IPS DF 6.9 (cell line): Measurements from ENCODE around the gene CHPT1.
"Not testable (repeated sequence)": the region's sequence is repeated elsewhere in the genome, so short reads cannot be mapped to it uniquely, and the experiment has no call there.

Experiments
- DNase-seq: peaks from one replicate; pipeline ENCODE4 v3.0.0-alpha.2; 2013; ENCODE audit warnings: low read depth, low spot score
- H3K27ac ChIP-seq: one replicate; pipeline ENCODE4 v1.5.1; 2013; ENCODE audit warnings: low read length, control low read depth
- H3K27me3 ChIP-seq: 2 replicates; pipeline ENCODE4 v1.6.1; 2013; ENCODE audit warnings: mild to moderate bottlenecking, low read length; ENCODE audit not compliant: control insufficient read depth, insufficient read depth
- H3K36me3 ChIP-seq: 2 replicates; pipeline ENCODE4 v1.6.1; 2013; ENCODE audit warnings: low read length; ENCODE audit not compliant: control insufficient read depth, insufficient read depth
- H3K4me1 ChIP-seq: 2 replicates; pipeline ENCODE4 v1.6.1; 2013; ENCODE audit warnings: low read length; ENCODE audit not compliant: control insufficient read depth, insufficient read depth
- H3K4me3 ChIP-seq: 2 replicates; pipeline ENCODE4 v1.5.1; 2013; ENCODE audit warnings: mild to moderate bottlenecking, low read length
- H3K9me3 ChIP-seq: 2 replicates; pipeline ENCODE4 v1.6.1; 2013; ENCODE audit warnings: low read length, inconsistent platforms; ENCODE audit not compliant: control insufficient read depth, insufficient read depth
- WGBS: extraction: QIAGEN DNeasy Blood & Tissue Kit; methylation state at CpG from one replicate; pipeline ENCODE4 v1.1.7; 2013; ENCODE audit warnings: mixed read lengths, missing lambda C conversion rate; ENCODE audit not compliant: insufficient read length, insufficient coverage; 5-methylcytosine and 5-hydroxymethylcytosine counted together

The CHPT1 gene

GRCh38 chr12:101680647-101681046 lies 16.8 kb upstream of the CHPT1 start:
- no peaks in the 10 kb centered on the region for H3K4me1 ChIP-seq
- no peak overlapping the region for H3K27ac ChIP-seq
- no peaks in the 10 kb centered on the region for H3K9me3 ChIP-seq
- no peaks in the 10 kb centered on the region for H3K36me3 ChIP-seq
- no peak overlapping the region for H3K4me3 ChIP-seq
- no peak for DNase-seq
- H3K27me3 ChIP-seq = no peaks in the 10 kb centered on the region

- not testable (repeated sequence) for H3K4me3 ChIP-seq, H3K27ac ChIP-seq, H3K36me3 ChIP-seq, DNase-seq, H3K9me3 ChIP-seq, H3K27me3 ChIP-seq, H3K4me1 ChIP-seq
- no CpG with 5 or more reads among the region's 6 CpGs for WGBS
These were observed 15.8 kb upstream of the CHPT1 start for GRCh38 chr12:101681627-101682026.

- no peak for DNase-seq
- H3K4me1 ChIP-seq = no peaks in the 10 kb centered on the region
- no peak overlapping the region for H3K4me3 ChIP-seq
- no peak overlapping the region for H3K27ac ChIP-seq
- no peaks in the 10 kb centered on the region for H3K27me3 ChIP-seq
- WGBS = no CpG with 5 or more reads among the region's 1 CpG
- H3K9me3 ChIP-seq = no peaks in the 10 kb centered on the region
- no peaks in the 10 kb centered on the region for H3K36me3 ChIP-seq
These were observed 12.3 kb upstream of the CHPT1 start for GRCh38 chr12:101685092-101685491.

- H3K9me3 ChIP-seq = no peaks in the 10 kb centered on the region
- no peaks in the 10 kb centered on the region for H3K27me3 ChIP-seq
- no peak overlapping the region for H3K27ac ChIP-seq
- no peak overlapping the region for H3K4me3 ChIP-seq
- DNase-seq = no peak
- no CpG with 5 or more reads among the region's 1 CpG for WGBS
- H3K4me1 ChIP-seq = no peaks in the 10 kb centered on the region
- H3K36me3 ChIP-seq = no peaks in the 10 kb centered on the region
These were observed 11.3 kb upstream of the CHPT1 start for GRCh38 chr12:101686176-101686575.

- Histone ChIP-seq H3K27ac (no peak overlapping the region), H3K27me3 (no peaks in the 10 kb centered on the region), H3K9me3 (no peaks in the 10 kb centered on the region), H3K4me3 (no peak overlapping the region), H3K4me1 (no peaks in the 10 kb centered on the region), H3K36me3 (no peaks in the 10 kb centered on the region)
- DNase-seq = no peak
- no CpG with 5 or more reads among the region's 3 CpGs for WGBS
These were observed 6.8 kb upstream of the CHPT1 start for GRCh38 chr12:101690544-101691098.

- WGBS = no CpG with 5 or more reads among the region's 1 CpG
- DNase-seq = no peak
- 0 out of 2 replicates have a peak, but pooled peaks cover under 1% of the 10 kb centered on the region for H3K4me1 ChIP-seq
- H3K27ac ChIP-seq = no peak overlapping the region
- H3K4me3 ChIP-seq = no peak overlapping the region
- no peaks in the 10 kb centered on the region for H3K9me3 ChIP-seq
- no peaks in the 10 kb centered on the region for H3K36me3 ChIP-seq
- no peaks in the 10 kb centered on the region; the same call in 1 of the 2 replicates for H3K27me3 ChIP-seq
These were observed 5.8 kb upstream of the CHPT1 start for GRCh38 chr12:101691503-101692096.

GRCh38 chr12:101694297-101694848 lies 3.1 kb upstream of the CHPT1 start:
- no peaks in the 10 kb centered on the region; the same call in 1 of the 2 replicates for H3K36me3 ChIP-seq
- no peak overlapping the region for H3K27ac ChIP-seq
- H3K27me3 ChIP-seq = peaks cover 3% of the 10 kb centered on the region; the same call in 1 of the 2 replicates
- no peak for DNase-seq
- no peaks in the 10 kb centered on the region for H3K9me3 ChIP-seq
- no CpG with 5 or more reads among the region's 2 CpGs for WGBS
- H3K4me1 ChIP-seq = 0 out of 2 replicates have a peak, but pooled peaks cover 3% of the 10 kb centered on the region
- H3K4me3 ChIP-seq = no peak overlapping the region

GRCh38 chr12:101694986-101695385 lies 2.5 kb upstream of the CHPT1 start:
- Histone ChIP-seq H3K27me3 (peaks cover 3% of the 10 kb centered on the region; the same call in 1 of the 2 replicates), H3K4me1 (0 out of 2 replicates have a peak, but pooled peaks cover 3% of the 10 kb centered on the region), H3K9me3 (no peaks in the 10 kb centered on the region), H3K36me3 (no peaks in the 10 kb centered on the region; the same call in 1 of the 2 replicates), H3K27ac (no peak overlapping the region), H3K4me3 (no peak overlapping the region)
- no peak for DNase-seq
- no CpG with 5 or more reads among the region's 2 CpGs for WGBS

- no peak for DNase-seq
These were observed 1.7 kb upstream of the CHPT1 start for GRCh38 chr12:101695706-101696105.

GRCh38 chr12:101696251-101697196 lies 916 bp upstream of the CHPT1 start:
- Histone ChIP-seq H3K4me3 (peak overlapping the region; percentile 99; the same call in 1 of the 2 replicates), H3K27me3 (peaks cover 3% of the 10 kb centered on the region; the same call in 1 of the 2 replicates), H3K36me3 (no peaks in the 10 kb centered on the region; the same call in 1 of the 2 replicates), H3K4me1 (0 out of 2 replicates have a peak, but pooled peaks cover 3% of the 10 kb centered on the region), H3K27ac (no peak overlapping the region), H3K9me3 (no peaks in the 10 kb centered on the region)
- no CpG with 5 or more reads among the region's 18 CpGs for WGBS
- no peak for DNase-seq

More at GRCh38 chr12:101695706-101696105, 1.7 kb upstream of the CHPT1 start:
- no peak overlapping the region for H3K27ac ChIP-seq
- no peak overlapping the region for H3K4me3 ChIP-seq
- WGBS = no CpG with 5 or more reads among the region's 1 CpG
- H3K36me3 ChIP-seq = no peaks in the 10 kb centered on the region; the same call in 1 of the 2 replicates
- H3K9me3 ChIP-seq = no peaks in the 10 kb centered on the region
- peaks cover 3% of the 10 kb centered on the region; the same call in 1 of the 2 replicates for H3K27me3 ChIP-seq
- 0 out of 2 replicates have a peak, but pooled peaks cover 3% of the 10 kb centered on the region for H3K4me1 ChIP-seq
